Ascending aorta (tissue), 2 donors: ENCODE results near the gene TEKT2. TPM values are rescaled to one million over a fixed set of nuclear protein-coding genes. Genes with fewer than 3 reads are reported as not detected.
A peak's percentile ranks its signal among the peaks of the same experiment; 100 is the strongest.

Experiments used
- DNase-seq, 2 donors: peaks; one replicate each; pipeline ENCODE4 v3.0.0-alpha.2; 2019; ENCODE audit warnings: low spot score in 2 of 2
- H3K27ac ChIP-seq, 2 donors: fragments of 200-600 bp; sonication (generic); one replicate each; pipeline ENCODE4 v1.5.1; 2016 to 2017; ENCODE audit warnings: mild to moderate bottlenecking in 1 of 2
- H3K27me3 ChIP-seq: fragments of 200-600 bp; sonication (generic); one replicate; pipeline ENCODE4 v1.5.1; 2017
- H3K36me3 ChIP-seq, 2 donors: fragments of 200-600 bp; sonication (generic); one replicate each; pipeline ENCODE4 v1.5.1; 2016
- H3K4me1 ChIP-seq, 2 donors: fragments of 200-600 bp; sonication (generic); one replicate each; pipeline ENCODE4 v1.5.1; 2016 to 2017; ENCODE audit warnings: mild to moderate bottlenecking in 1 of 2
- H3K4me3 ChIP-seq, 2 donors: fragments of 200-600 bp; sonication (generic); one replicate each; pipeline ENCODE4 v1.5.1; 2016 to 2017; ENCODE audit warnings: mild to moderate bottlenecking in 1 of 2
- H3K9me3 ChIP-seq, 2 donors: fragments of 200-600 bp; sonication (generic); one replicate each; pipeline ENCODE4 v1.5.1; 2016
- intact Hi-C: fragments of 100-400 bp; cut with DNase I; formaldehyde crosslinking; loops from one replicate; pipeline ENCODE4 v1.15.1; 2023
- total RNA-seq: library from RNA; depleted of rRNA; stranded (reverse); fragments of >200 nt; gene quantifications from one replicate; pipeline ENCODE4 v1.1.0, GENCODE V29; 2016
- TF ChIP-seq, protein P1 (sequence below), 3 experiments: fragments of 200-600 bp in 2 of 3; fragments of 450-650 bp in 1 of 3; sonication (generic) in 2 of 3; IDR thresholded peaks; one replicate each; pipeline ENCODE4 v1.5.1; 2016 to 2019; ENCODE audit warnings: antibody characterized with exemption in 3 of 3, mild to moderate bottlenecking in 1 of 3, moderate library complexity in 1 of 3

The TEKT2 gene
- total RNA-seq, 1 donor from 2014 or later, result not detected

DNA sequence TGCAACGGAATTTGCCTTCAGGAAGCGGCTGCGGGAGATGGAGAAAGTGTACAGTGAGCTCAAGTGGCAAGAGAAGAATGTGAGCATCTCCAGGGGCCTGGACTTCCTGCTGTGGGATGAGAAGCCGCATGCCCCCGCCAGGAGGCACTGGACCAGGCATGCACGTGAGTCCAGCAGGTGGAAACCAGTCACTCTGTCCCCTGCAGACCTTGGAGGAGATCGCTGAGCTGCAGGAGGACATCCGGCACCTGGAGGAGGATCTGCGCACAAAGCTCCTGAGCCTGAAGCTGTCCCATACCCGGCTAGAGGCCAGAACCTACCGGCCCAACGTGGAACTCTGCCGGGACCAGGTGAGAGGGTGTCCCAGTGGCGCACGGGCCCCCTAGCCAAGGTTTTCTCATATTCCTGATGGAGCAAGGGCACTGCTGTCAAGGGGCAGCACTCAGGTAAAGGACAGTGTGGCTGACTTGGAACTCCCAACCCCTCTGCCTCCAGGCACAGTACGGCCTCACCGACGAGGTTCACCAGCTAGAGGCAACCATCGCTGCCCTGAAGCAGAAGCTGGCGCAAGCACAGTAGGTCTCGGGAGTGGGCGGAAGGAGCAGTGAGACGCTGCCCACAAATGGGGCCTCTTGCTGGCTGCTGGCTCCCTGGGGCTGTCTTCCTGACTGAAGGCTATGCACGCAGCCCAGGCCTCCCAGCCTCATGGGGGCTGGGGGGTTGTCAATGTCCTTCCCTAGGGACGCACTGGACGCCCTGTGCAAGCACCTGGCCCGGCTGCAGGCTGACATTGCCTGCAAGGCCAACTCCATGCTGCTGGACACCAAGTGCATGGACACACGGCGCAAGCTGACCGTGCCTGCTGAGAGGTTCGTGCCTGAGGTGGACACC lies 3.6 kb downstream of the TEKT2 start:
- H3K4me1 ChIP-seq, result peaks cover 12 to 24% of the 10 kb centered on the region in 2 donors
- TF ChIP-seq, protein P1, sequence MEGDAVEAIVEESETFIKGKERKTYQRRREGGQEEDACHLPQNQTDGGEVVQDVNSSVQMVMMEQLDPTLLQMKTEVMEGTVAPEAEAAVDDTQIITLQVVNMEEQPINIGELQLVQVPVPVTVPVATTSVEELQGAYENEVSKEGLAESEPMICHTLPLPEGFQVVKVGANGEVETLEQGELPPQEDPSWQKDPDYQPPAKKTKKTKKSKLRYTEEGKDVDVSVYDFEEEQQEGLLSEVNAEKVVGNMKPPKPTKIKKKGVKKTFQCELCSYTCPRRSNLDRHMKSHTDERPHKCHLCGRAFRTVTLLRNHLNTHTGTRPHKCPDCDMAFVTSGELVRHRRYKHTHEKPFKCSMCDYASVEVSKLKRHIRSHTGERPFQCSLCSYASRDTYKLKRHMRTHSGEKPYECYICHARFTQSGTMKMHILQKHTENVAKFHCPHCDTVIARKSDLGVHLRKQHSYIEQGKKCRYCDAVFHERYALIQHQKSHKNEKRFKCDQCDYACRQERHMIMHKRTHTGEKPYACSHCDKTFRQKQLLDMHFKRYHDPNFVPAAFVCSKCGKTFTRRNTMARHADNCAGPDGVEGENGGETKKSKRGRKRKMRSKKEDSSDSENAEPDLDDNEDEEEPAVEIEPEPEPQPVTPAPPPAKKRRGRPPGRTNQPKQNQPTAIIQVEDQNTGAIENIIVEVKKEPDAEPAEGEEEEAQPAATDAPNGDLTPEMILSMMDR (IDR thresholded peaks at IDR 0.05), result no peak
- intact Hi-C loops, result loop anchor here (10.0 kb wide), 2 partner anchors 153 to 1607 kb away; partner anchors contain the start of genes AGO3 and CDCA8

DNA sequence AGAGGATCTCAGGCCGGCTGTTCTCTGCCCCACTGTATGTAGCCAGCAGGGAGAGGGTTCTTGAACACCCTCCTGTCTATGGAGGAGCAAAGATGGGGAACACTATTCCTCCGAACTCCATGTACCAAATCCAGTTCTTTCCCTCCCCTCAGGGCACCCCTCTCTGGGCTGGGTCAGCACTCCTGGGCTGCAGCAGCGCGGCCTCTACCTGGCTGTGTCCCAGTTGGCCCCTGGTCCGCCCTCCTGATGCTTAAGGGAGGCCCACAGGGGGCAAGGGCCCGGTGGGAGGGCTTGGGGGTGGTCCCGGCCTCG lies 4.3 kb downstream of the TEKT2 start:
- Histone ChIP-seq H3K4me1 (peaks cover 12 to 24% of the 10 kb centered on the region in 2 donors), H3K27me3 (no peaks in the 10 kb centered on the region), H3K4me3 (peak overlapping the region; percentile 62 to 88), H3K27ac (peak overlapping the region; percentile 71 to 85), H3K9me3 (no peaks in the 10 kb centered on the region), H3K36me3 (peaks cover 18 to 23% of the 10 kb centered on the region in 2 donors)
- intact Hi-C loops, result loop anchor here (10.0 kb wide), 2 partner anchors 153 to 1607 kb away; partner anchors contain the start of genes AGO3 and CDCA8
- TF ChIP-seq, protein P1 (IDR thresholded peaks at IDR 0.05), result no peak
- DNase-seq, result no peak

More for the DNA sequence above, 3.6 kb downstream of the TEKT2 start:
- Histone ChIP-seq H3K9me3 (no peaks in the 10 kb centered on the region), H3K4me3 (peak overlapping the region in 1 of 2 donors; percentile 88), H3K27ac (no peak overlapping the region), H3K36me3 (peaks cover 10 to 16% of the 10 kb centered on the region in 2 donors), H3K27me3 (no peaks in the 10 kb centered on the region)
- DNase-seq, result no peak

DNA sequence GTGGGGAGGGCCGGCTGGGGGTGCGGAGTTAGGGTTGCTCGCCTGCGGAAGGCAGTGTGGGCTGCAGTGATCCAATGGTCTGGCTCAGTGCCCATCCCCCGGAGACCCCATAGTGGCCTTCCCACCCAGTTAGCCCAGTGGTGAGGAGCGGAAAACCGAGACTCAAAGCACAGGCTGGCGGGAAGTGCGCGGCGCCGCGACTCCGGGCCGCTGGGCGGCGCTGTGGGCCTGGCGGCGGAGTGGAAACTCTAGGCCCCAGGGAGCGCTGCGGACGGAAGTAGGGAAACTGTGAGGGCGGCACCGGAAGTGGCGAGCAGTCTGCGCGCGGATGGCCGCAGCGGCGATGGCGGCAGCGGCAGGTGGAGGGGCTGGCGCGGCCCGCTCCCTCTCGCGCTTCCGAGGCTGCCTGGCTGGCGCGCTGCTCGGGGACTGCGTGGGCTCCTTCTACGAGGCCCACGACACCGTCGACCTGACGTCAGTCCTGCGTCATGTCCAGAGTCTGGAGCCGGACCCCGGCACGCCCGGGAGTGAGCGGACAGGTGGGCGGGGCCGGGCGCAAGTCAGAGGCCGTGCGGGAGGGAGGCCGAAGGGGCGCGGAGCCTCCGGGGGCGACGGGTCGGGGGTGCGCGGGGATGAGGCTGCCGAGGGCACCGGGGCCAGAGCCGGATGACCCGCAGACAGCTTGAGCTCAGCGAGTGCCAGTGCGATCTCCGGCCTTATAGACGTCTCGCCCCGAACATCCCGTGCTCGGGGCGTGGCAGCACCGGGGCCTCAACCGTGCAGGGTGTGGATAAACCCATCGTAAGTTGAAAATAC lies 4.9 kb downstream of the TEKT2 start, which contains the start of gene ADPRS:
TSS of gene ADPRS (plus strand) at position 316 of the 816 bp plus-strand sequence. CDS start at position 329, 13 bp downstream.
- Histone ChIP-seq H3K4me1 (peaks cover 12 to 23% of the 10 kb centered on the region in 2 donors), H3K36me3 (peaks cover 23 to 29% of the 10 kb centered on the region in 2 donors), H3K27ac (peak within 1 kb of the TSS; percentile 71 to 85), H3K27me3 (no peaks in the 10 kb centered on the region), H3K9me3 (no peaks in the 10 kb centered on the region), H3K4me3 (peak within 1 kb of the TSS; percentile 62 to 88)
- DNase-seq, result peak in 1 of 2 donors; percentile 92
- intact Hi-C loops, result loop anchor here (10.0 kb wide), 2 partner anchors 154 to 1606 kb away; partner anchors contain the start of genes AGO3 and CDCA8
- TF ChIP-seq, protein P1 (IDR thresholded peaks at IDR 0.05), result peak; percentile 98 to 99 (median 99)

DNA sequence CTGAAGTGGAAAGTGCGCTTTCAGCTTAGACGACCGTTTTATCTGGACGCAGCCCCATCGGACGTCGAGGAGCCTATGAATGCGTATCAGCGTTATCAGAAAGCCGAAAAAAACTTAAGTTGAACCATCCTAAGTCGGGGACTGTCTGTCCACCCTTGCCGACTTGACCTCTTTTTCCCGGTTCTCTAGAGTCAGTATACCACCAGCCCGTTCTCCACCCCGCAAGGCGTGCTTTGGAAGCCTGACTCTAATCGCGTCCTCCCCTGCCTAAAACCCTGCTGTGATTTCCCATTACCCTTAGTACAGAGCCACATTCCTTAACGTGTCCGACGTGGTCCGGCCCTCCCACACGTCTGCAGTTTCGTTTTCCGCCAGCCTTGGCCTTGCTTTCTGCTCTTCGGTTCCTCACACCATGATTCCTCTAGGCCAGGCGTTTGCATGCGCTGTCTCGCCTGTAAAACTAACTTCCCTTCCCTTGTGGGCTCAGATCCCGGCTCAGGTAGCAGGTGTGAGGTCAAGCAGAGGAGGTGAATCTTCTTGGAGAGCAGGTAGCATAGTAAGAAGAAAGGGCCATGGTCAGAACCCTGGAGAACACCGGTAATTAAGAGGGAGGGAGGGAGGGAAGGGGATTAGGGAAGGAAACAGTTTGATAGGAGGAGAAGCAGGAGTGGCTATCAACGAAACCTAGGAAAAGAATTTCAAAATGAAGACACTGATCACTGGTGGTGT lies 5.7 kb downstream of the TEKT2 start:
- H3K27me3 ChIP-seq, result no peaks in the 10 kb centered on the region
- no peak for DNase-seq
- H3K4me3 ChIP-seq, result peak overlapping the region; percentile 62 to 88
- peaks cover 29 to 37% of the 10 kb centered on the region in 2 donors for H3K36me3 ChIP-seq
- peaks cover 9 to 22% of the 10 kb centered on the region in 2 donors for H3K4me1 ChIP-seq
- intact Hi-C loops, result loop anchor here (10.0 kb wide), 2 partner anchors 155 to 1605 kb away; partner anchors contain the start of genes AGO3 and CDCA8
- H3K27ac ChIP-seq, result peak overlapping the region; percentile 71 to 85
- TF ChIP-seq, protein P1 (IDR thresholded peaks at IDR 0.05), result no peak
- no peaks in the 10 kb centered on the region for H3K9me3 ChIP-seq

DNA sequence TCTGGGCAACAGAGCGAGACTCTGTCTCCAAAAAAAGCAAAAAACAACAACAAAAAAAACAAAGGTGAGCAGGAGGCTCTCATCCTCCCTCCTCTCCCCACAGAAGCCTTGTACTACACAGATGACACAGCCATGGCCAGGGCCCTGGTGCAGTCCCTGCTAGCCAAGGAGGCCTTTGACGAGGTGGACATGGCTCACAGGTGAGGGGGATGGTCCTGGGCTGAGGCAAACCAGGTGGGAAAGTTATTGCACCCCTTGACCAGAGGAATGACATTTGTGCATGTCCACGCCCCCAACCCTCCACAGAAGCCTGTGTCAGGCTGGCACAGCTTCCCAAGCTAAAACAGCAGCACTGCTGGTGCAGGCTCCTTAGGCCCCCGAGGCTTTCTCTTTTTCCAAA lies 7.2 kb downstream of the TEKT2 start:
- no peak for DNase-seq
- no peak overlapping the region for H3K4me3 ChIP-seq
- H3K36me3 ChIP-seq, result peaks cover 29 to 39% of the 10 kb centered on the region in 2 donors
- H3K4me1 ChIP-seq, result peaks cover 7 to 22% of the 10 kb centered on the region in 2 donors
- TF ChIP-seq, protein P1 (IDR thresholded peaks at IDR 0.05), result no peak
- no peaks in the 10 kb centered on the region for H3K9me3 ChIP-seq
- H3K27me3 ChIP-seq, result no peaks in the 10 kb centered on the region
- no peak overlapping the region for H3K27ac ChIP-seq
- intact Hi-C loops, result no loop called here
